A673 (cell line): Measurements from ENCODE around the gene MRPS26. TPM values are rescaled to one million over a fixed set of nuclear protein-coding genes. Genes with fewer than 3 reads are reported as not detected.
A peak's percentile ranks its signal among the peaks of the same experiment; 100 is the strongest.

Experiments
- BruUV-seq: library from RNA; stranded (reverse); fragments of 400-500 nt; replicated peaks from 2 replicates; lab custom pipeline; 2021; lab: Mats Ljungman, UMichigan
- CTCF ChIA-PET: fragments of 300-600 bp; sonication (Branson Sonifier 250); formaldehyde crosslinking; loops from one replicate; lab custom pipeline; 2022; ENCODE audit warnings: antibody characterized with exemption; lab: Charles Lee
- POLR2A ChIA-PET: fragments of 300-600 bp; sonication (Branson Sonifier 250); formaldehyde crosslinking; loops from one replicate; lab custom pipeline; 2022; ENCODE audit warnings: antibody characterized with exemption; ENCODE audit not compliant: low non-redundant PET; lab: Charles Lee
- DNase-seq: peaks from one replicate; pipeline ENCODE4 v3.0.0-alpha.2; 2015; ENCODE audit warnings: low spot score
- H3K27ac ChIP-seq: fragments of 200-600 bp; sonication (generic); 2 replicates; pipeline ENCODE4 v1.5.1; 2016; ENCODE audit warnings: mixed run types, low read depth, mild to moderate bottlenecking, mixed read lengths, antibody characterized with exemption, low read length; ENCODE audit not compliant: poor library complexity, severe bottlenecking
- H3K27me3 ChIP-seq: fragments of 200-600 bp; sonication (generic); replicated peaks from 2 replicates; pipeline ENCODE4 v1.6.1; 2017; ENCODE audit warnings: mixed run types, low read depth, mild to moderate bottlenecking, mixed read lengths, antibody characterized with exemption, low read length; ENCODE audit not compliant: insufficient read depth, poor library complexity
- H3K36me3 ChIP-seq: fragments of 200-600 bp; sonication (generic); 2 replicates; pipeline ENCODE4 v1.6.1; 2016; ENCODE audit warnings: mixed run types, mild to moderate bottlenecking, mixed read lengths, antibody characterized with exemption, low read length; ENCODE audit not compliant: insufficient read depth, poor library complexity, severe bottlenecking
- H3K4me1 ChIP-seq: fragments of 200-600 bp; sonication (generic); 2 replicates; pipeline ENCODE4 v1.6.1; 2017; ENCODE audit warnings: mixed run types, mild to moderate bottlenecking, mixed read lengths, antibody characterized with exemption, low read length; ENCODE audit not compliant: insufficient read depth, poor library complexity, severe bottlenecking
- H3K4me3 ChIP-seq: fragments of 200-600 bp; sonication (generic); 2 replicates; pipeline ENCODE4 v1.5.1; 2016; ENCODE audit warnings: low read depth, mixed run types, mild to moderate bottlenecking, mixed read lengths, low read length; ENCODE audit not compliant: poor library complexity, severe bottlenecking
- H3K9me3 ChIP-seq: fragments of 200-600 bp; sonication (generic); 2 replicates; pipeline ENCODE4 v1.6.1; 2016; ENCODE audit warnings: mixed run types, low read depth, mild to moderate bottlenecking, mixed read lengths, antibody characterized with exemption, low read length; ENCODE audit not compliant: poor library complexity, severe bottlenecking
- EZH2 ChIP-seq: fragments of 200-600 bp; sonication (generic); IDR thresholded peaks from 2 replicates; pipeline ENCODE4 v1.6.1; 2017; ENCODE audit warnings: borderline replicate concordance, low read depth, mild to moderate bottlenecking, mixed read lengths, antibody characterized with exemption, low read length; ENCODE audit not compliant: poor library complexity, severe bottlenecking
- intact Hi-C: fragments of 100-400 bp; cut with micrococcal nuclease; formaldehyde crosslinking; loops from one replicate; pipeline ENCODE4 v1.10.0; 2022; ENCODE audit not compliant: unreplicated experiment
- total RNA-seq: library from RNA; stranded (reverse); gene quantifications from 2 replicates; pipeline ENCODE4 v1.2.3, GENCODE V29; 2021
- TF ChIP-seq, protein P1 (sequence below): fragments of 300-800, 200-600 bp; sonication (generic); conservative IDR thresholded peaks from 2 replicates; pipeline ENCODE4 v1.5.1; 2017; ENCODE audit warnings: low read depth, mild to moderate bottlenecking, antibody characterized with exemption, low read length, moderate library complexity, mixed read lengths

Gene MRPS26
- total RNA-seq, 1 experiment from 2014 or later, result 73.4 TPM

DNA sequence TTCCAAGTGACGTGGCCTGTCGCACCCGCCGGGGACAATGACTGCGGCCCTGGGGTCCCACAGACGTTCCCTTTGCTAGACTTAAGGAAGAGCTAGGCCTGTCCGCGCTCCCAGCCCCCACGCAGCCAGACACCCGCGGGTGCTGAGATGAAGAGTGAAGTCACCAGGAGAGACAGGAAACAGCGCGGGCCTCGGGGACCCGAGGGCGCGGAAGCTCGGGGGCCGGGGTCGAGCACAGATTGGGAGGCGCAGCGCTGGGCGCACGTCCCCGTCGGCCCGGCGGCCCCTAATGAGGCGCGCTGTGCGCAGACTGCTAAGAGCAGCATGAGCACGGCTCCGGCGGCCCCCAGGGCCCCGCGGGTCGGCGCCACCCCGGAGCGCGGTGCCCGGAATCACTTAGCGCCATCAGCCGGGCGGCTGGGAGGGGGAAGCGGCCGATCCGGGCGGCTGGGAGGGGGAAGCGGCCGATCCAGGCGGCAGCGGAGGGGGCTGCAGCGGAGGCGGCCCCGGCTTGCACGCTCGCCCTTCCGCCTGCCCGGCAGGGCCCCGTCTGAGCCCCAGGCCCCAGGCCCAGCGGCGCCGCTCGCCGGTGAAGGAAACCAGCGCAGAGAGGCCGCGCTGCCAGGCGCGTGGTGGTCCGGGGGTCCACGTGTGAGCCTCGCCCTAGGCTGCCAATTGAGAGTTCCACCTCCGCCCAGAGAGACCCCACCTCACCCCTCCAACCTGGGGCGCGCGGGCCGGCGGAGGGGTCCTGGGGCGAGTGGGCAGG is 46.9 kb downstream of the MRPS26 start:
- ChIA-PET POLR2A (no interaction called here), CTCF (no interaction called here)
- Histone ChIP-seq H3K27me3 (no peaks in the 10 kb centered on the region), H3K4me1 (peaks cover 4% of the 10 kb centered on the region), H3K27ac (no peak overlapping the region), H3K36me3 (no peaks in the 10 kb centered on the region), H3K4me3 (peak overlapping the region; percentile 37), H3K9me3 (no peaks in the 10 kb centered on the region)
- no TSS peak for BruUV-seq
- DNase-seq, result no peak
- intact Hi-C loops, result no loop called here
- TF ChIP-seq, protein P1, sequence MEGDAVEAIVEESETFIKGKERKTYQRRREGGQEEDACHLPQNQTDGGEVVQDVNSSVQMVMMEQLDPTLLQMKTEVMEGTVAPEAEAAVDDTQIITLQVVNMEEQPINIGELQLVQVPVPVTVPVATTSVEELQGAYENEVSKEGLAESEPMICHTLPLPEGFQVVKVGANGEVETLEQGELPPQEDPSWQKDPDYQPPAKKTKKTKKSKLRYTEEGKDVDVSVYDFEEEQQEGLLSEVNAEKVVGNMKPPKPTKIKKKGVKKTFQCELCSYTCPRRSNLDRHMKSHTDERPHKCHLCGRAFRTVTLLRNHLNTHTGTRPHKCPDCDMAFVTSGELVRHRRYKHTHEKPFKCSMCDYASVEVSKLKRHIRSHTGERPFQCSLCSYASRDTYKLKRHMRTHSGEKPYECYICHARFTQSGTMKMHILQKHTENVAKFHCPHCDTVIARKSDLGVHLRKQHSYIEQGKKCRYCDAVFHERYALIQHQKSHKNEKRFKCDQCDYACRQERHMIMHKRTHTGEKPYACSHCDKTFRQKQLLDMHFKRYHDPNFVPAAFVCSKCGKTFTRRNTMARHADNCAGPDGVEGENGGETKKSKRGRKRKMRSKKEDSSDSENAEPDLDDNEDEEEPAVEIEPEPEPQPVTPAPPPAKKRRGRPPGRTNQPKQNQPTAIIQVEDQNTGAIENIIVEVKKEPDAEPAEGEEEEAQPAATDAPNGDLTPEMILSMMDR, result no peak
- TF ChIP-seq EZH2, result no peak

DNA sequence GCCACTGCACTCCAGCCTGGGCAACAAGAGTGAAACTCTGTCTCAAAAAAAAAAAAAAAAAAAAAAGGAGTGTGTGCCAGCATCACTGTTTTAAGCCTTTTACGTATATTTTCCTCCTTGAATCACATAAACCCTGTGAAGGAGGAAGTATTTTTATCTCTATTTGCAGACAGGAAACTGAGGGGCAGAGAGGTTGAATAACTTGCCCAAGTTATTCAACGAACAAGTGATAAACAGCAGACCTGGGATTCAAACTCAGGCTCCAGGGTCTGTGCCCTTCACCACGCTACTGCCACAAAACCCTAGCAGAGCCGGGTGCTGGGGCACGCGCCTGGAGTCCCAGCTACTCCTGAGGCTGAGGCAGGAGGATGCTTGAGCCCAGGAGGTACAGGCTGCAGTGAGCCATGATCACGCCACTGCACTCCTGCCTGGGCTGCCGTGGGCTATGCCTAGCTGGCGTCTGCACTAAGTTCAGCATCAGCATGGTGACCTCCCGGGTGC is 48.1 kb downstream of the MRPS26 start:
- no peak overlapping the region for H3K27ac ChIP-seq
- H3K27me3 ChIP-seq, result no peaks in the 10 kb centered on the region
- no peaks in the 10 kb centered on the region for H3K36me3 ChIP-seq
- intact Hi-C loops, result no loop called here
- no peak overlapping the region for H3K4me3 ChIP-seq
- no TSS peak for BruUV-seq
- CTCF ChIA-PET, result no interaction called here
- peaks cover 4% of the 10 kb centered on the region for H3K4me1 ChIP-seq
- no peaks in the 10 kb centered on the region for H3K9me3 ChIP-seq
- no peak for DNase-seq
- POLR2A ChIA-PET, result no interaction called here
- no peak for TF ChIP-seq EZH2
- TF ChIP-seq, protein P1, result no peak

DNA sequence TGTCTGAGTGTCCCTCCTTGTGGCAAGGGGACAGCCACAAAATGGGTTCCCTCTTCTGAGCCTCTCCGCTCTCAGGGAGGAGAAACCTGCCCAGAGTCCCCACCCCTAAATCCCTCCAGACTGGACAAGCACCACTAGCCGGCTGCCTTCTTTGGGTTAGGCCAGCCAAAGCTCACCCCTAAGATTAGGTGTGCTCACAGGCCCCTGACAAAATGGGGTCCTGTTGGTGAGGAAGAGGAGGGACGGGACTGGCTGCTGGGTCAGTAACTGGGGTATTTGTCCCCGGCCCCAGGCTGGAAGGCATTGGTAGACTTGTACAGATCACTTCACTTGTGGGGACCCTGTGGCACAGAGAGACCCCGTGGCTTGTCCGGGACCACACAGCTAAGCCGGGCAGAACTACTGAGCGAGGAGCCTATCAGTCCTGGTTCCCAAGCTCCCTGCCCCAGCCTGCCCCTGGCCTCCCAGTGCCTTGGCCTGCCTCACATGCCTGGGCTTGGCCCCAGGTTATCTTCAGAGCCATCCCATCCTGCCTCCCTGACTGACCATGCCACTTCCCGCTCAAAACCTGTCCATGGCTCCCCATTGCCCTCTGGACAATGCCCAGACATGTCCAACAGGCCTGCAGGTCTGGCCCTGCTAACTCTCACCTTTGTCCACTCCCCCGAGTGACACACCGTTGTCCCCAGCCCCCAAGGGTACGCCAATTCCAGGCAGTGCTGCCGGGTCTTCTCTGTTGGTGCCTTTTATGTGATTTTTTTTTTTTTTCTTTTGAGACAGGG is 49.2 kb downstream of the MRPS26 start:
- H3K27me3 ChIP-seq, result no peaks in the 10 kb centered on the region
- TF ChIP-seq EZH2, result no peak
- TF ChIP-seq, protein P1, result no peak
- no peak overlapping the region for H3K27ac ChIP-seq
- H3K36me3 ChIP-seq, result no peaks in the 10 kb centered on the region
- H3K4me3 ChIP-seq, result no peak overlapping the region
- no TSS peak for BruUV-seq
- intact Hi-C loops, result no loop called here
- CTCF ChIA-PET, result no interaction called here
- H3K4me1 ChIP-seq, result peaks cover 4% of the 10 kb centered on the region
- H3K9me3 ChIP-seq, result no peaks in the 10 kb centered on the region
- DNase-seq, result no peak
- POLR2A ChIA-PET, result no interaction called here

Other genes with a start within 250 kb of the MRPS26 start
- 3.8 and 7.6 TPM in 2 replicates for gene CPXM1, start 245.4 kb upstream of the MRPS26 start, total RNA-seq
- gene C20orf141, start 231.1 kb upstream of the MRPS26 start, total RNA-seq, result not detected in 2 replicates
- not detected in 2 replicates for gene TMEM239, start 229.7 kb upstream of the MRPS26 start, total RNA-seq
- gene PCED1A, start 205.4 kb upstream of the MRPS26 start, total RNA-seq, result 32.8 and 42.0 TPM in 2 replicates
- 37.8 and 39.1 TPM in 2 replicates for gene VPS16, start 205.3 kb upstream of the MRPS26 start, total RNA-seq
- gene PTPRA, start 172.6 kb upstream of the MRPS26 start, total RNA-seq, result 56.9 and 65.6 TPM in 2 replicates
- 0.85 and 1.5 TPM in 2 replicates for gene GNRH2, start 2.4 kb upstream of the MRPS26 start, total RNA-seq
- not detected in 2 replicates for gene OXT, start 25.6 kb downstream of the MRPS26 start, total RNA-seq
- gene AVP, start 38.7 kb downstream of the MRPS26 start, total RNA-seq, result not detected in 2 replicates
- 17.6 and 20.4 TPM in 2 replicates for gene FASTKD5, start 113.8 kb downstream of the MRPS26 start, total RNA-seq
- gene UBOX5, start 113.8 kb downstream of the MRPS26 start, total RNA-seq, result 6.1 and 7.9 TPM in 2 replicates
- gene LZTS3, start 127.5 kb downstream of the MRPS26 start, total RNA-seq, result 6.1 and 7.5 TPM in 2 replicates
- gene DDRGK1, start 158.6 kb downstream of the MRPS26 start, total RNA-seq, result 60.2 and 72.0 TPM in 2 replicates
- gene ITPA, start 163.4 kb downstream of the MRPS26 start, total RNA-seq, result 79.9 and 81.3 TPM in 2 replicates
- 1.1 and 1.5 TPM in 2 replicates for gene SLC4A11, start 193.1 kb downstream of the MRPS26 start, total RNA-seq